Psoas muscle (tissue), 8 donors: ENCODE data around the gene SORT1. TPM values are rescaled to one million over a fixed set of nuclear protein-coding genes. Genes with fewer than 3 reads are reported as not detected.

Experiments
- ATAC-seq, 4 donors: fragments of 200-7000 bp; cut with Tn5 transposase; one replicate each; pipeline ENCODE4 v1.9.1; 2020; ENCODE audit warnings: moderate library complexity in 3 of 4, mild to moderate bottlenecking in 2 of 4
- DNase-seq, 2 donors: peaks; one replicate each; pipeline ENCODE4 v3.0.0-alpha.2; 2020
- H3K27ac ChIP-seq: fragments of 200-600 bp; one replicate; pipeline ENCODE4 v1.8.0; 2022
- H3K27me3 ChIP-seq, 3 donors: fragments of 200-600 bp in 1 of 3; one replicate each; pipeline versions ENCODE4 v1.6.1 to v1.8.0; 2013 to 2022; ENCODE audit warnings: low read length in 2 of 3, mild to moderate bottlenecking in 2 of 3, moderate library complexity in 1 of 3; ENCODE audit not compliant: insufficient read depth in 3 of 3
- H3K36me3 ChIP-seq, 2 donors: fragments of 200-600 bp in 1 of 2; one replicate each; pipeline versions ENCODE4 v1.6.1 to v1.8.0; 2013 to 2022; ENCODE audit warnings: low read depth in 1 of 2, mild to moderate bottlenecking in 1 of 2, moderate library complexity in 1 of 2; ENCODE audit not compliant: insufficient read depth in 1 of 2
- H3K4me1 ChIP-seq: fragments of 200-600 bp; one replicate; pipeline ENCODE4 v1.8.0; 2022
- H3K4me3 ChIP-seq: fragments of 200-600 bp; one replicate; pipeline ENCODE4 v1.8.0; 2022; ENCODE audit warnings: mild to moderate bottlenecking
- H3K9me3 ChIP-seq: fragments of 200-600 bp; one replicate; pipeline ENCODE4 v1.8.0; 2022
- WGBS, 3 donors: extraction: QIAGEN DNeasy Blood & Tissue Kit; methylation state at CpG; one replicate each; pipeline versions ENCODE4 v1.1.6 to v1.1.7; 2013; 5-methylcytosine and 5-hydroxymethylcytosine counted together
- intact Hi-C, 2 donors: fragments of 100-400 bp; cut with DNase I; formaldehyde crosslinking; loops; one replicate each; pipeline versions ENCODE4 v1.11.0 to v1.14.2; 2022
- polyA plus RNA-seq, 3 donors: library from polyadenylated mRNA; stranded (reverse); fragments of 200-250 nt; gene quantifications; one replicate each; pipeline ENCODE4 v1.2.3, GENCODE V29; 2013
- total RNA-seq, 4 donors: library from RNA; stranded (reverse); fragmentation: NEBNext Ultra II Directional in 2 of 4; extraction: Animal tissue kit (Norgen Biotek cat#: 25700) in 2 of 4; gene quantifications; one replicate each; pipeline versions ENCODE4 v1.2.1 to v1.2.4, GENCODE V29; 2021 to 2023
- TF ChIP-seq, protein P1 (sequence below): fragments of 200-600 bp; IDR thresholded peaks from one replicate; pipeline ENCODE4 v1.8.0; 2022; ENCODE audit warnings: antibody characterized with exemption
- donor health status: healthy with polysubstance abuse.
- donor health status: DM: no; HTN: no; CAD: no; lungs with moderate emphysema.
- donor health status: Bipolar disorder and iron deficiency.
- donor health status: healthy.
- donor health status: DM: yes; HTN: yes; CAD: no.
- donor health status: DM: no; HTN: no; CAD: no.
- donor health status: DM: no; HTN: no; CAD: no.
- donor health status: DM: yes; HTN: yes; CAD: no.

The SORT1 gene
- total and polyA plus RNA-seq, 7 donors, result 15.8 to 363 (median 131) TPM

GRCh38 chr1:109392788-109393616, 4.7 kb downstream of the SORT1 start:
- Histone ChIP-seq H3K9me3 (no peaks in the 10 kb centered on the region), H3K27ac (peak overlapping the region; percentile 97), H3K4me1 (peaks cover 66% of the 10 kb centered on the region), H3K27me3 (no peaks in the 10 kb centered on the region), H3K36me3 (no peaks in the 10 kb centered on the region), H3K4me3 (peak overlapping the region; percentile 72)
- intact Hi-C loops, result loop anchor here in 1 of 2 donors (2.0 kb wide), 1 partner anchor 22 kb away; no protein-coding TSS in a partner anchor
- TF ChIP-seq, protein P1, sequence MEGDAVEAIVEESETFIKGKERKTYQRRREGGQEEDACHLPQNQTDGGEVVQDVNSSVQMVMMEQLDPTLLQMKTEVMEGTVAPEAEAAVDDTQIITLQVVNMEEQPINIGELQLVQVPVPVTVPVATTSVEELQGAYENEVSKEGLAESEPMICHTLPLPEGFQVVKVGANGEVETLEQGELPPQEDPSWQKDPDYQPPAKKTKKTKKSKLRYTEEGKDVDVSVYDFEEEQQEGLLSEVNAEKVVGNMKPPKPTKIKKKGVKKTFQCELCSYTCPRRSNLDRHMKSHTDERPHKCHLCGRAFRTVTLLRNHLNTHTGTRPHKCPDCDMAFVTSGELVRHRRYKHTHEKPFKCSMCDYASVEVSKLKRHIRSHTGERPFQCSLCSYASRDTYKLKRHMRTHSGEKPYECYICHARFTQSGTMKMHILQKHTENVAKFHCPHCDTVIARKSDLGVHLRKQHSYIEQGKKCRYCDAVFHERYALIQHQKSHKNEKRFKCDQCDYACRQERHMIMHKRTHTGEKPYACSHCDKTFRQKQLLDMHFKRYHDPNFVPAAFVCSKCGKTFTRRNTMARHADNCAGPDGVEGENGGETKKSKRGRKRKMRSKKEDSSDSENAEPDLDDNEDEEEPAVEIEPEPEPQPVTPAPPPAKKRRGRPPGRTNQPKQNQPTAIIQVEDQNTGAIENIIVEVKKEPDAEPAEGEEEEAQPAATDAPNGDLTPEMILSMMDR, result no peak
- ATAC-seq, result peak; percentile 62 to 71 (median 68)
- peak; percentile 60 to 86 for DNase-seq
- WGBS, 3 donors, result 8 to 18% (median 14%) methylated on average over 10 of the region's 10 CpGs

- Histone ChIP-seq H3K27ac (peak overlapping the region; percentile 97), H3K4me1 (peaks cover 73% of the 10 kb centered on the region), H3K36me3 (no peaks in the 10 kb centered on the region), H3K9me3 (no peaks in the 10 kb centered on the region), H3K27me3 (no peaks in the 10 kb centered on the region), H3K4me3 (peak overlapping the region; percentile 72)
- 16 to 24% (median 18%) methylated on average over 4 of the region's 4 CpGs for WGBS, 3 donors
- DNase-seq (peak; percentile 47 to 77), ATAC-seq (peak; percentile 62 to 79 (median 77))
- TF ChIP-seq, protein P1, result no peak
- intact Hi-C loops, result loop anchor here in 1 of 2 donors (2.0 kb wide), 1 partner anchor 21 kb away; no protein-coding TSS in a partner anchor
Observed at GRCh38 chr1:109392037-109392787, 5.5 kb downstream of the SORT1 start.

DNA sequence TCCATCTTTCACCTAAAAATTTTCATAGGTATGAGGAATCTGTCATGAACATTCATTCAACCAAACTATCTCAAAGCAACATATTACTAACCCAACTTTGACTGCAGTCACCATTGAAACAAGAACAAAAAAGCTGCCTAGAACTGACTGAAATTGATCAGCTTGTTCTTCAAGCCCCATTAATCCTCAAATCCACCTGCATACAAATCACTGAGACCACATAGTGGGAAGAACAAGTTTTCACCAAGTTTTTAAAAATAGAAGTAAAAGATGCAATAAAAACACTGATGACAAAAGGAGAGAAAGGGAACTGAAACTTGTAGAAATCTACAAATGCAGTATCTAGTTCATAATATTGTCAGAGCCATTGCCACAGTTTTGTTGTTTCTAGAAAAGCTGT, 6.1 kb downstream of the SORT1 start:
- TF ChIP-seq, protein P1, result no peak
- Histone ChIP-seq H3K27ac (peak overlapping the region; percentile 97), H3K4me3 (peak overlapping the region; percentile 72), H3K9me3 (no peaks in the 10 kb centered on the region), H3K36me3 (no peaks in the 10 kb centered on the region), H3K27me3 (no peaks in the 10 kb centered on the region), H3K4me1 (peaks cover 79% of the 10 kb centered on the region)
- intact Hi-C loops, result loop anchor here in 1 of 2 donors (2.0 kb wide), 1 partner anchor 21 kb away; no protein-coding TSS in a partner anchor
- DNase-seq, result no peak
- no peak for ATAC-seq

GRCh38 chr1:109391157-109391556, 6.6 kb downstream of the SORT1 start:
- no peak for DNase-seq
- 5 to 28% (median 11%) methylated on average over 3 of the region's 3 CpGs for WGBS, 3 donors
- Histone ChIP-seq H3K4me1 (peaks cover 84% of the 10 kb centered on the region), H3K9me3 (no peaks in the 10 kb centered on the region), H3K27ac (peak overlapping the region; percentile 97), H3K36me3 (no peaks in the 10 kb centered on the region), H3K27me3 (no peaks in the 10 kb centered on the region), H3K4me3 (peak overlapping the region; percentile 72)
- peak in 1 of 4 donors; percentile 32 for ATAC-seq
- TF ChIP-seq, protein P1, result no peak
- intact Hi-C loops, result no loop called here
